ENCODE results near the gene TAS2R30.
"Not testable (repeated sequence)": the region's sequence is repeated elsewhere in the genome, so short reads cannot be mapped to it uniquely, and the experiment has no call there.

TAS2R30 gene

DNA sequence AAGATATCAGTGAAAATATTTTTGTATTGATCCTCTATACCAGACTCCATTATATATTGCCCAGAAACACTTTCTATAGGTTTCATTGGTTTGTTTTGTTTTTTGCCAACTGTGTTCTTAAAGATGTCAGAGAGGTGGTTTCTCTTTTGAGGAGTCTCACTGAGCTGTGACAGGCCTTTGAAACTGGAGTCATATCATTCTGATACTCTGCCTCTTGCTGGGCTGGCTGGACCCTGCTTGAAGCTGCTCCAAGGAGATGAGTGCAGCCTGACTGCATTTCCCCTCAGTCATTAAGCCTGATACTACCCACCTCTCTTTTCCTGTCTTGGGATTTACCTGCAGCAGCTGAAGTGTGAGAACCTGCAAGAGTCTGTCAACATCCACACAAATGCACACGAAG is 16.4 kb upstream of the TAS2R30 start:
- H3K27me3 Mint-ChIP-seq: no peaks in the 10 kb centered on the region
- DNase-seq (no peak), ATAC-seq (no peak)
- peaks cover 11% of the 10 kb centered on the region for H3K9me3 Mint-ChIP-seq
- peaks cover 36% of the 10 kb centered on the region for H3K36me3 Mint-ChIP-seq (ENCODE audit: low read depth)
- H3K4me3 Mint-ChIP-seq: no peak overlapping the region
- peaks cover 5% of the 10 kb centered on the region for H3K4me1 Mint-ChIP-seq
- no peak overlapping the region for H3K27ac Mint-ChIP-seq

GRCh38 chr12:11147420-11147819 is 13.0 kb upstream of the TAS2R30 start:
- H3K27ac Mint-ChIP-seq: no peak overlapping the region
- H3K36me3 Mint-ChIP-seq (ENCODE audit: low read depth): peaks cover 40% of the 10 kb centered on the region
- no peaks in the 10 kb centered on the region for H3K27me3 Mint-ChIP-seq
- H3K4me1 Mint-ChIP-seq: peaks cover 6% of the 10 kb centered on the region
- peaks cover 17% of the 10 kb centered on the region for H3K9me3 Mint-ChIP-seq
- H3K4me3 Mint-ChIP-seq: no peak overlapping the region
- no peak for ATAC-seq
- DNase-seq: no peak

- H3K27me3 Mint-ChIP-seq: no peaks in the 10 kb centered on the region
- no peak overlapping the region for H3K27ac Mint-ChIP-seq
- H3K9me3 Mint-ChIP-seq: peaks cover 21% of the 10 kb centered on the region
- ATAC-seq (no peak), DNase-seq (no peak)
- peaks cover 48% of the 10 kb centered on the region for H3K36me3 Mint-ChIP-seq (ENCODE audit: low read depth)
- no peak overlapping the region for H3K4me3 Mint-ChIP-seq
- peaks cover 7% of the 10 kb centered on the region for H3K4me1 Mint-ChIP-seq
These were observed 9.9 kb upstream of the TAS2R30 start for GRCh38 chr12:11144297-11144696.

DNA sequence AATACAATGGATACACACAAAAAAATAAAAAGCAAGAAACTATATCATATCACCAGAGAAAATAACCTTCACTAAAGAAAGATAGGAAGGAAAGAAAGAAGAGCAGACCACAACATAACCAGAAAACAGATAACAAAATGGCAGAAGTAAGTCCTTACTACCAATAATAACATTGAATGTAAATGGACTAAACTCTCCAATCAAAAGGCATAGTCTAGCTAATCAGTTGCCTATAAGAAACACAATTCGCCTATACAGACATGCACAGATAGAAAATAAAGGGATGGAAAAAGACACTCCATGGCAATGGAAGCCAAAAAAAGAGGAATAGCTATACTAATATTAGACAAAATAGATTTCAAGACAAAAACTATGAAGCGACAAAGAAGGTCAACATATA is 8.9 kb upstream of the TAS2R30 start:
- H3K27ac Mint-ChIP-seq: no peak overlapping the region
- H3K4me1 Mint-ChIP-seq: peaks cover 7% of the 10 kb centered on the region
- no peaks in the 10 kb centered on the region for H3K27me3 Mint-ChIP-seq
- ATAC-seq (no peak), DNase-seq (no peak)
- peaks cover 46% of the 10 kb centered on the region for H3K36me3 Mint-ChIP-seq (ENCODE audit: low read depth)
- peaks cover 21% of the 10 kb centered on the region for H3K9me3 Mint-ChIP-seq
- H3K4me3 Mint-ChIP-seq: no peak overlapping the region

GRCh38 chr12:11136075-11136474 is 1.6 kb upstream of the TAS2R30 start:
- Mint-ChIP-seq H3K4me1 (peaks cover 36% of the 10 kb centered on the region), H3K4me3 (no peak overlapping the region), H3K27me3 (no peaks in the 10 kb centered on the region), H3K27ac (no peak overlapping the region), H3K9me3 (peaks cover 8% of the 10 kb centered on the region), H3K36me3 (ENCODE audit: low read depth) (peaks cover 23% of the 10 kb centered on the region)
- no peak for DNase-seq
- ATAC-seq: peak; percentile 57

DNA sequence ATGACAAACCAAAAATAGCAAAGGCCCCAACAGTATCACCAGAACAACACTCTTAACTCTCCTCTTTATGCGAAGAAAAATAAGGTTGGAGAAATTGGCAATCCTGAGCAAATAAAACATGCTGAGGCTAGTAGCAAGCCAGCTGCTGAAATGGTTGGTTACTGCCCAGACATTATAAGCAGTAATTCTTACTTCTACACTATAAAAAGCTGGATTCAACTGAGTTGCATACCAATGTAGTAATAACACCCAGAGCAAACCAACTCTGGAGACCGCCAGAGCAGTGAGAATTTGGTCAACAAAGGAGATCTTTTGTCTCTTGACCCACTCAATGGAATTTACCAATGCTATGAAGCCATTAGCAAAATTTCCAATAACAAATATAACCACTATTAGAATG is 628 bp downstream of the TAS2R30 start:
- DNase-seq: no peak
- H3K27me3 Mint-ChIP-seq: no peaks in the 10 kb centered on the region
- H3K4me1 Mint-ChIP-seq: peaks cover 36% of the 10 kb centered on the region
- H3K36me3 Mint-ChIP-seq (ENCODE audit: low read depth): peaks cover 14% of the 10 kb centered on the region
- H3K4me3 Mint-ChIP-seq: no peak overlapping the region
- no peak overlapping the region for H3K27ac Mint-ChIP-seq
- H3K9me3 Mint-ChIP-seq: peaks cover 7% of the 10 kb centered on the region
- no peak for ATAC-seq

DNA sequence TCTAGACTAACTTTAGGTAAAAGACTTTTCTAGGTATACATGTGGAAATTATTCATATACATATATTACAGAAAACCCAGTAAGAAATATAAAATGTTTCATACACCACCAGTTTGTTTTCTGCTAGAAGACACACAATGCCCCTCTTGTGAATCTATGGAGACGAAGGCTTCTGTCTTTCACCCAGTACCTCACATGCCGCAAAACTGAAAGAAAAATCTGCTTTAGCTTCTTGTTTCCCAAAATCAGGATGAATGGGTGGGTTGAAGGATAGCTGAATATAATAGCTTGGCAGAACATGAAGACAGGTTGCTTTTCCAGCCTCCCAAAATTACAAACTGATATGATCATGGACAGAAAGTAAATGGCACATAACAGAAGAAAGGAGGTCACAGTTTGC is 1.3 kb downstream of the TAS2R30 start:
- H3K9me3 Mint-ChIP-seq: peaks cover 9% of the 10 kb centered on the region

DNA sequence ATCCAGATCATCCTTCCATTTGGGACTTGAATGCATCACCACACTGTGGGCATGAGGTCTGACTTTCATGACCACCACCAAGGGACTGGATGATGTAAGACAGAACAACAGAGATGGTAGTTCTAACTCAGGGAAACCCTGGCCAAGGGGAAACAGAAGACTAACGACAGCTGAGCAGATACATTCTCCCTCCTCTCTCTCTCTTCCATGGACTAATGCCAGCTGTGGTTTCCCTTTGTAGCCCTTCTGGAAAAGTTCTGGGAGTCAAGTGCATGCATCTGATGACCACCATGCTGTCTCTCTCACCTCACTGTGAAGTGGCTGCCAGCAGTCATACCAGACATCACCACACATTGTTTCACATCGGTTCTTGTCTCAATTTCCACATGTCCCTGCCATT is 3.4 kb downstream of the TAS2R30 start:
- Mint-ChIP-seq H3K4me1 (peaks cover 23% of the 10 kb centered on the region), H3K27ac (no peak overlapping the region), H3K27me3 (no peaks in the 10 kb centered on the region), H3K9me3 (peaks cover 16% of the 10 kb centered on the region), H3K36me3 (ENCODE audit: low read depth) (peaks cover 29% of the 10 kb centered on the region), H3K4me3 (no peak overlapping the region)
- ATAC-seq: no peak
- DNase-seq: no peak

More for the DNA sequence above, 1.3 kb downstream of the TAS2R30 start:
- Mint-ChIP-seq H3K27ac (no peak overlapping the region), H3K4me1 (peaks cover 36% of the 10 kb centered on the region), H3K27me3 (no peaks in the 10 kb centered on the region), H3K36me3 (ENCODE audit: low read depth) (peaks cover 19% of the 10 kb centered on the region), H3K4me3 (no peak overlapping the region)
- DNase-seq: no peak
- ATAC-seq: no peak

DNA sequence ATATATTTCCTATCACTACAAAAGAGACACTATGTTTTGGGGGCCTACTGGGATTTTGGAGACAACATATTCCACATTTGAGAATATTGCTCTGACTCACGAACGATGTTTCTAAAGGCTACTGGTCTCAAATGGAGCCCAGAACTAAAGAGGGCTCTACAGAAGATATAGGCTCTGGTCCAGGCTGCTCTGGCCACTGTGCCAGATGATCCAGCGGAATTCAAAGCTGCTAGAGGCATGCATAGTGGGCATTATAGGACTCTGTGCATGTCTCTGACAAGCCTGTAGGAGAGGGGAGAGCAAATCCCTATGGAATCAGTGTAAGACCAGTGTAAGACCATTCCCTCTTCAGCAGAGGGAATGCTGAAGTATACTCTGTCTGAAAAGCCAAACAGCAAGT is 4.1 kb downstream of the TAS2R30 start:
- ATAC-seq: no peak
- Mint-ChIP-seq H3K4me1 (peaks cover 16% of the 10 kb centered on the region), H3K9me3 (peaks cover 16% of the 10 kb centered on the region), H3K4me3 (no peak overlapping the region), H3K27me3 (no peaks in the 10 kb centered on the region), H3K36me3 (ENCODE audit: low read depth) (peaks cover 29% of the 10 kb centered on the region), H3K27ac (no peak overlapping the region)
- no peak for DNase-seq

GRCh38 chr12:11114130-11114529 is 20.3 kb downstream of the TAS2R30 start:
- ATAC-seq, H3K27me3 Mint-ChIP-seq, DNase-seq, H3K4me3 Mint-ChIP-seq, H3K27ac Mint-ChIP-seq: not testable (repeated sequence)
- Mint-ChIP-seq H3K9me3 (peaks cover 69% of the 10 kb centered on the region), H3K4me1 (peaks cover 36% of the 10 kb centered on the region), H3K36me3 (ENCODE audit: low read depth) (peaks cover 85% of the 10 kb centered on the region)

DNA sequence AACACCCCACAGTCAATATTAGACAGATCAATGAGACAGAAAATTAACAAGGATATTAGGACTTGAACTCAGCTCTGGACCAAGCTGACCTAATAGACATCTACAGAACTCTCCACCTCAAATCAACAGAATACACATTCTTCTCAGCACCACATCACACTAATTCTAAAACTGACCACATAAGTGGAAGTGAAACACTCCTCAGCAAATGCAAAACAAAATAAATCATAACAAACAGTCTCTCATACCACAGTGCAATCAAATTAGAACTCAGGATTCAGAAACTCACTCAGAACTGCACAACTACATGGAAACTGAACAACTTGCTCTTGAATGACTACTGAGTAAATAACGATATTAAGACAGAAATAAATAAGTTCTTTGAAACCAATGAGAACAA is 23.2 kb downstream of the TAS2R30 start:
- not testable (repeated sequence) for H3K27me3 Mint-ChIP-seq, ATAC-seq, H3K27ac Mint-ChIP-seq, DNase-seq, H3K4me3 Mint-ChIP-seq
- H3K9me3 Mint-ChIP-seq: peaks cover 68% of the 10 kb centered on the region
- H3K36me3 Mint-ChIP-seq (ENCODE audit: low read depth): peaks cover 84% of the 10 kb centered on the region
- peaks cover 30% of the 10 kb centered on the region for H3K4me1 Mint-ChIP-seq

GRCh38 chr12:11108862-11109261 is 25.6 kb downstream of the TAS2R30 start:
- Mint-ChIP-seq H3K36me3 (ENCODE audit: low read depth) (peaks cover 80% of the 10 kb centered on the region), H3K27me3 (no peaks in the 10 kb centered on the region), H3K27ac (no peak overlapping the region), H3K4me1 (peaks cover 30% of the 10 kb centered on the region), H3K4me3 (no peak overlapping the region), H3K9me3 (peaks cover 61% of the 10 kb centered on the region)
- DNase-seq: no peak
- ATAC-seq: no peak

GRCh38 chr12:11107719-11108118 is 26.7 kb downstream of the TAS2R30 start:
- Mint-ChIP-seq H3K27me3 (no peaks in the 10 kb centered on the region), H3K4me3 (no peak overlapping the region), H3K9me3 (peaks cover 53% of the 10 kb centered on the region), H3K27ac (no peak overlapping the region), H3K36me3 (ENCODE audit: low read depth) (peaks cover 79% of the 10 kb centered on the region), H3K4me1 (peaks cover 24% of the 10 kb centered on the region)
- ATAC-seq (no peak), DNase-seq (no peak)

- Mint-ChIP-seq H3K4me1 (peaks cover 20% of the 10 kb centered on the region), H3K9me3 (peaks cover 38% of the 10 kb centered on the region), H3K4me3 (no peak overlapping the region), H3K36me3 (ENCODE audit: low read depth) (peaks cover 74% of the 10 kb centered on the region), H3K27ac (no peak overlapping the region), H3K27me3 (no peaks in the 10 kb centered on the region)
- DNase-seq (no peak), ATAC-seq (no peak)
These were observed 28.2 kb downstream of the TAS2R30 start for GRCh38 chr12:11106288-11106687.

DNA sequence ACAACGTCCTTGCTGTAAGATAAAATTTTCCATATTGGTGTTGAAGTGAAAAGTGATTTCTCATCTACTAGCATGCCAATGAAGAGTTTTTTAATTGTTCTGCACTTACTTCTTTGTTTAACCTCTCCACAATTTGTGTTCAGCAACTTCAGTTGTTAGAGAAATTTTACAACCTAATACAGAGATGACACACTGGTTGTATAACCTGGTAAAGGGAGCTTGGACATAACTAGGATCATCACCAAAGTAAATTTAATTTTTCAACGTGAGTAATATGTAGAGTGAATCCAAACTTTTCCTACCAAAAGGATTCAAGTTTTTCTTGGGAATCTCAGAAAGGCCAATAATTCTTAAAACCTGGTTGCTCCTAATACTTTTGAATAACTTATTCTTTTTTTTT is 28.9 kb downstream of the TAS2R30 start:
- Mint-ChIP-seq H3K9me3 (peaks cover 32% of the 10 kb centered on the region), H3K4me1 (peaks cover 17% of the 10 kb centered on the region), H3K36me3 (ENCODE audit: low read depth) (peaks cover 73% of the 10 kb centered on the region), H3K27ac (no peak overlapping the region), H3K27me3 (no peaks in the 10 kb centered on the region), H3K4me3 (no peak overlapping the region)
- no peak for ATAC-seq
- no peak for DNase-seq

GRCh38 chr12:11094910-11095309 is 39.5 kb downstream of the TAS2R30 start:
- peak; percentile 77 for ATAC-seq
- Mint-ChIP-seq H3K4me1 (peaks cover 27% of the 10 kb centered on the region), H3K36me3 (ENCODE audit: low read depth) (peaks cover 58% of the 10 kb centered on the region)
- not testable (repeated sequence) for H3K27me3 Mint-ChIP-seq, H3K9me3 Mint-ChIP-seq, H3K27ac Mint-ChIP-seq, H3K4me3 Mint-ChIP-seq, DNase-seq

Measured in activated naive CD8-positive, alpha-beta T cell treated with anti-CD3 and anti-CD28 coated beads, Interleukin-2, amount 50 U/mL, for 24 hours (primary cell).